ENCODE results near the gene OLFM1. TPM values are rescaled to one million over a fixed set of nuclear protein-coding genes. Genes with fewer than 3 reads are reported as not detected.

The OLFM1 gene
- total RNA-seq, 1 donor from 2014 or later: 10.0 TPM

DNA sequence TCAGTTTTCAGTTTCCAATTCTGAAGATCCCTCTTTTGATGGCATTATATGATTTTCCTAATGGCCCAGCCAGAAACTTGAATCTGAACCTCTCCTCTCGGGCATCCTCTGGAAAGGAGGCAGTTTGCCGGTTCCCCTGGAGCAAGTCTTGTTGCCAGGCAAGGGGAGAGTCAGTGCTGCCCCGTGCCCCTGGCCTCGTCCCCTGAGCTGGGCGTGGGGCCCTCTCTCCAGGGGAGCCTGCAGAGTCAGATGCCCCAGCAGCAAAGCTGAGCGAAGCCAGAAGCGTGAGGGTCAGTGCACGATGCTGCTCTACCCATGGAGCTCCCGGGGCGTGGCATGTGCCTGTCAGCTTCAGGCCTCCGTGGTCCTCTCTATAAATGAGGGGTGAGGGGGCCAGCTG is 14.0 kb downstream of the OLFM1 start:
- DNase-seq: no peak
- H3K4me3 ChIP-seq: no peak overlapping the region
- TF ChIP-seq, protein P1, sequence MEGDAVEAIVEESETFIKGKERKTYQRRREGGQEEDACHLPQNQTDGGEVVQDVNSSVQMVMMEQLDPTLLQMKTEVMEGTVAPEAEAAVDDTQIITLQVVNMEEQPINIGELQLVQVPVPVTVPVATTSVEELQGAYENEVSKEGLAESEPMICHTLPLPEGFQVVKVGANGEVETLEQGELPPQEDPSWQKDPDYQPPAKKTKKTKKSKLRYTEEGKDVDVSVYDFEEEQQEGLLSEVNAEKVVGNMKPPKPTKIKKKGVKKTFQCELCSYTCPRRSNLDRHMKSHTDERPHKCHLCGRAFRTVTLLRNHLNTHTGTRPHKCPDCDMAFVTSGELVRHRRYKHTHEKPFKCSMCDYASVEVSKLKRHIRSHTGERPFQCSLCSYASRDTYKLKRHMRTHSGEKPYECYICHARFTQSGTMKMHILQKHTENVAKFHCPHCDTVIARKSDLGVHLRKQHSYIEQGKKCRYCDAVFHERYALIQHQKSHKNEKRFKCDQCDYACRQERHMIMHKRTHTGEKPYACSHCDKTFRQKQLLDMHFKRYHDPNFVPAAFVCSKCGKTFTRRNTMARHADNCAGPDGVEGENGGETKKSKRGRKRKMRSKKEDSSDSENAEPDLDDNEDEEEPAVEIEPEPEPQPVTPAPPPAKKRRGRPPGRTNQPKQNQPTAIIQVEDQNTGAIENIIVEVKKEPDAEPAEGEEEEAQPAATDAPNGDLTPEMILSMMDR (IDR thresholded peaks at IDR 0.05; ENCODE audit: borderline replicate concordance): no peak
- H3K9me3 ChIP-seq (replicated peaks): no peaks in the 10 kb centered on the region
- H3K27me3 ChIP-seq (ENCODE audit: low read depth): peaks cover 49% of the 10 kb centered on the region
- H3K27ac ChIP-seq (replicated peaks): no peak overlapping the region
- H3K4me1 ChIP-seq: peaks cover 17% of the 10 kb centered on the region
- H3K36me3 ChIP-seq: no peaks in the 10 kb centered on the region
- intact Hi-C loops (cut with micrococcal nuclease): no loop called here

DNA sequence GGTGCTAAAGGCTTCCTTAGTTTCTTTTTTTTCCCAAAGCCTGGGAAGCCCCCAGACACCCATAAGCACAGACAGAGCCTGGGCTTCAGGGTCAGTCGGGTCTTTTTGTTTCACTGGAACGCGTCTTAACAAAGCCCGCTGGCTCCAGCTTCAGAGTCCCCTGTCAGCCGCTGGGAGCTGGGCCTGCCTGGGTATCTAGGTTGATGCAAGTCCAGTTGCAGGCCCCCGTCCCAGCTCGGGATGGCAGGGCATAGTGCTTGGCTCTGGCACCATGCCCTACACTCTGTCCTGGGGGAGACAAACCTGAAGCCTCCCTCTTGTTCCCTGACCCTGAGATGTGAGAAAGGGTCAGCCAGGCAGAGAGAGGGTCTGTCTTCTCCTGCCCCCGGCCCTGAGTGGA is 14.5 kb downstream of the OLFM1 start:
- TF ChIP-seq, protein P1 (IDR thresholded peaks at IDR 0.05; ENCODE audit: borderline replicate concordance): no peak
- no peaks in the 10 kb centered on the region for H3K9me3 ChIP-seq (replicated peaks)
- H3K4me1 ChIP-seq: peaks cover 17% of the 10 kb centered on the region
- H3K27ac ChIP-seq (replicated peaks): no peak overlapping the region
- H3K27me3 ChIP-seq (ENCODE audit: low read depth): peaks cover 53% of the 10 kb centered on the region
- no peaks in the 10 kb centered on the region for H3K36me3 ChIP-seq
- H3K4me3 ChIP-seq: no peak overlapping the region
- DNase-seq: no peak
- intact Hi-C loops (cut with micrococcal nuclease): no loop called here

DNA sequence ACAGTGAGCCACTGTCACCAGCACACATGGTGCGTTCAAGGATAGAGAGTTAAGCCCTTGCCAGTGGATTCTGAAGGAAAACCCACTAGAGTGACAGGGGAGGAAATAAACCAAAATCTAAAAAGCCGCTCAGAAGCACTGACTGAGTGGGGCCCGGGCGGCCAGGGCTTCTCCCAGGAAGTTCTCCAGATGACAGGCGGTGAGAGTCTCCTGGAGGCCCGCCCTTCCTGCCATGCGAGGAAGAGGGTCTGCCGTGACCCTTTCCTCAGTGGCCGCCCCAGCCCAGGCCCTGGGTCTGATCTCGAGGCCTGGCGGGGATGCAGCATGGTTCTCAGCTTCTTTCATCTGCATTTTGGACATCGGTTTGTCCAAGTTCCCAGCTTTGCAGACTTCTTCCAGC is 14.9 kb downstream of the OLFM1 start:
- intact Hi-C loops (cut with micrococcal nuclease): no loop called here
- no peak for DNase-seq
- Histone ChIP-seq H3K4me3 (no peak overlapping the region), H3K9me3 (replicated peaks) (no peaks in the 10 kb centered on the region), H3K27ac (replicated peaks) (no peak overlapping the region), H3K4me1 (peaks cover 17% of the 10 kb centered on the region), H3K27me3 (ENCODE audit: low read depth) (peaks cover 57% of the 10 kb centered on the region), H3K36me3 (no peaks in the 10 kb centered on the region)
- TF ChIP-seq, protein P1 (IDR thresholded peaks at IDR 0.05; ENCODE audit: borderline replicate concordance): no peak

DNA sequence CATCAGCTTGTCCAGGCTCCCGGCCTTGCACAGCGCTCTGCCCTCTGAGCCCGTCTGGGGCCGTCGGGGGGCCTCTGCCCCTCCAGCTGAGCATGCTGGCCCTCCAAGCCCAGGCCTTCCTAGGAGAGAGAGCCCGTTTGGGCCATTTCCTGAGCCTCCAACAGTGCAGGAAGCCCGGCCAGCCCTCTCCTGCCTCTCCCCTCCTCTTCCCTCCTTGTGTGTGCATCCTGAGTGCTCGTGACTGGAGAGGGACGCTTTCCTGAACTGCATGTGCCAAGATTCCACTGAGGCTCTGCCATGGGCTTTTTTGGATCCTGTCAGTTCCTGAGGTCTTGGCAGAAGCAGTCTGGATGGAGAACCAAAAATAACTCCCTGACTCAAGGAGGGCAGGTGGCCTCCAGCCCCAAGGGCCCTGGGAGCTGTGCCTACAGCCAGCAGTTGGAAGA is 15.6 kb downstream of the OLFM1 start:
- TF ChIP-seq, protein P1 (IDR thresholded peaks at IDR 0.05; ENCODE audit: borderline replicate concordance): no peak
- Histone ChIP-seq H3K4me1 (peaks cover 17% of the 10 kb centered on the region), H3K9me3 (replicated peaks) (no peaks in the 10 kb centered on the region), H3K27me3 (ENCODE audit: low read depth) (peaks cover 64% of the 10 kb centered on the region), H3K4me3 (no peak overlapping the region), H3K36me3 (no peaks in the 10 kb centered on the region), H3K27ac (replicated peaks) (no peak overlapping the region)
- DNase-seq: no peak
- intact Hi-C loops (cut with micrococcal nuclease): no loop called here

DNA sequence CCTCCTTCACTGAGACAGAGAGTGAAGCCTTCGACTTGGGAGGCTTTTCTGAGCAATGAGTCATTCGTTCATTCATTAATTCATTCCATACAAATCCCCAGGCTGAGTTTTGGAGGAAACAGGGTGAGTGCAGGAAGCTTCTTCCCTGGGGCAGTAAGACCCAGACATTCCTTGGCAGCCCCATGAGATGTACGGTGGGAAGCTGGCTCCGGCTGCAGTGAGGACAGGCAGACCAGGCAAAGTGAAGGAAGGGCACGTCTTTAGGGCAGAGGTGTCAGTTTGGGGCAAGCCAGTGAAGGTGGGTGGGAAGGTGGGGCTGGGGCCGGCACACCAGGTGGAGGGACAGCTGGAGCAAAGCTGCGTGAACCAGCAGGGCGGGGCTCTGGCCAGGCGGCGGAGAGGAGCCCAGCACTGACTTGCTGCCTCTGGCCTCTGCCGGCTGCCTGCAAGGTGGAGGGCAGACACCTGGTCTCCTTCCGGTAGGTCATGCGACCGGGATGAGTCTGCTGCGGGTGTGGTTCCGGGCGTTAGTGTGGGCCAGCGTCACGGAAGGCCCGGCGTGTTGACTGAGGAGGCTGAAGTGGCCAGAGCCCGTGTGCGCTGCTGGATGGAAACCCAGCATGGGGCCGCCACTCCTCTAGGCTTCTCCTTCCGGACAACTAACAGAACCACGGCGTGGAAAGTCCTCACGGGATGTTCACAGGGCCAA is 16.6 kb downstream of the OLFM1 start:
- Histone ChIP-seq H3K27ac (replicated peaks) (no peak overlapping the region), H3K27me3 (ENCODE audit: low read depth) (peaks cover 74% of the 10 kb centered on the region), H3K4me1 (peaks cover 17% of the 10 kb centered on the region), H3K9me3 (replicated peaks) (no peaks in the 10 kb centered on the region), H3K36me3 (no peaks in the 10 kb centered on the region), H3K4me3 (no peak overlapping the region)
- intact Hi-C loops (cut with micrococcal nuclease): no loop called here
- TF ChIP-seq, protein P1 (IDR thresholded peaks at IDR 0.05; ENCODE audit: borderline replicate concordance): no peak
- DNase-seq: no peak

All from left ventricle myocardium inferior (tissue), 1 donor.